GM20000 (cell line): ENCODE results near the gene MMP14.
"Not testable (repeated sequence)": the region's sequence is repeated elsewhere in the genome, so short reads cannot be mapped to it uniquely, and the experiment has no call there.

Experiments
- DNase-seq: peaks from one replicate; pipeline ENCODE4 v3.0.0; 2012; ENCODE audit warnings: low spot score
- CTCF ChIP-seq: IDR thresholded peaks from 2 replicates; pipeline ENCODE4 v1.5.1; 2012; ENCODE audit warnings: mild to moderate bottlenecking, control low read depth; ENCODE audit errors: extremely low read depth, missing control alignments

Gene MMP14

DNA sequence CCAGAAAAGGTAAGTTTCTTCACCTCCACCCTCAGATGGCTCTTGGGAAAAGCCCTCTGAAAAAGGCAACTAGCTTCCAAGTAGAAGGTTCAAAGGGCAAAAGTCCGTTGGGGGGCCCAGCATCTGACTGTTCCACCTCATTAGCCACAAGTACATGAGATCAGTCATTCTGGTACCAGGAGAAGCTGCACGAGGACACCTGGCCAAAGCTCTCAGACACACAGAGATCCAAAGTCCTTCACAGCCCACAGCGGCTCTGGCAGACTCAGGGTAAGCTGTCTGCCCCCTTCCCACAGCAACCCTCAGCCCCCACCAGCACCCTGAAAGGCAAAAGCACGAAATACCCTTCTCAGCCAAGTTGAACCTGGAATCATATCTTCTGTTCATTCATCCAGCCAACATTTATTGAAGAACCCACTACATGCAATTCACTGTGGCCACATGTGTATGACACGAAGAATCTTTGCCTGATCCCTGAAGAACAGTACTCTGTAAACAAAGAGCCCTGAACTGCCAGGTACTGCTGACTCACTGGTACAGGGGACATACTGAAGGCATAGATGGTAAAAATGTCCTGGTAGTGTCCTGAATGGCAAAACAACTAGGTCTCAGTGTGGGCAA lies 40.2 kb upstream of the MMP14 start:
- no peak for TF ChIP-seq CTCF
- DNase-seq: no peak

- no peak for DNase-seq
- TF ChIP-seq CTCF: no peak
These were observed 39.1 kb upstream of the MMP14 start for GRCh38 chr14:22797017-22797917.

- no peak for DNase-seq
- TF ChIP-seq CTCF: no peak
These were observed 37.9 kb upstream of the MMP14 start for GRCh38 chr14:22798528-22798927.

GRCh38 chr14:22800346-22800745 lies 36.0 kb upstream of the MMP14 start:
- TF ChIP-seq CTCF: no peak
- no peak for DNase-seq

DNA sequence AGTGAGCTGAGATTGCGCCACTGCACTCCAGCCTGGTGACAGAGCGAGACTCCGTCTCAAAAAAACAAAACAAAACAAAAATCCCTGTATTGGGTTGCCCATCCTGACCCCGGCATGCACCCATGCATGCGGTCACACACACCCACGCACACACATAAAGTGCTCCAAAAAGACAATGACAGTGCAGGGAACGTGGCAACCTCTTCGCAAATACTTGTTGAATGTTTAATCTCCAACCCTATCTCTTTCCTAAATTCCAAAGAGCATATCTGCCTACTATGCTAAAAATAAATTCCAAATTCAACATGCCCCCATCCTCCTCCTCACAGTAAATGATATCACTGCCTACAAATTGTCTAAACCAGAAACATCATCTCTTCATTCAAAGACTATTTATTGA lies 34.7 kb upstream of the MMP14 start:
- no peak for DNase-seq
- TF ChIP-seq CTCF: no peak

GRCh38 chr14:22802860-22803686 lies 33.3 kb upstream of the MMP14 start:
- no peak for TF ChIP-seq CTCF
- DNase-seq: no peak

- DNase-seq: no peak
- TF ChIP-seq CTCF: no peak
These were observed 32.8 kb upstream of the MMP14 start for GRCh38 chr14:22803687-22803974.

- DNase-seq: not testable (repeated sequence)
These were observed 31.1 kb upstream of the MMP14 start for GRCh38 chr14:22805235-22805634.
